A172 (cell line): ENCODE data around the gene MYH9. TPM values are rescaled to one million over a fixed set of nuclear protein-coding genes. Genes with fewer than 3 reads are reported as not detected.

Experiments
- DNase-seq: peaks from one replicate; pipeline ENCODE4 v3.0.0-alpha.2; 2015; ENCODE audit warnings: low spot score
- total RNA-seq: library from RNA; depleted of rRNA; stranded (reverse); fragments of >200 nt; shearing (Covaris generic); gene quantifications from 2 replicates; pipeline ENCODE4 v1.2.3, GENCODE V29; 2014

Gene MYH9
- total RNA-seq, 1 experiment from 2014 or later, result 180 TPM

DNA sequence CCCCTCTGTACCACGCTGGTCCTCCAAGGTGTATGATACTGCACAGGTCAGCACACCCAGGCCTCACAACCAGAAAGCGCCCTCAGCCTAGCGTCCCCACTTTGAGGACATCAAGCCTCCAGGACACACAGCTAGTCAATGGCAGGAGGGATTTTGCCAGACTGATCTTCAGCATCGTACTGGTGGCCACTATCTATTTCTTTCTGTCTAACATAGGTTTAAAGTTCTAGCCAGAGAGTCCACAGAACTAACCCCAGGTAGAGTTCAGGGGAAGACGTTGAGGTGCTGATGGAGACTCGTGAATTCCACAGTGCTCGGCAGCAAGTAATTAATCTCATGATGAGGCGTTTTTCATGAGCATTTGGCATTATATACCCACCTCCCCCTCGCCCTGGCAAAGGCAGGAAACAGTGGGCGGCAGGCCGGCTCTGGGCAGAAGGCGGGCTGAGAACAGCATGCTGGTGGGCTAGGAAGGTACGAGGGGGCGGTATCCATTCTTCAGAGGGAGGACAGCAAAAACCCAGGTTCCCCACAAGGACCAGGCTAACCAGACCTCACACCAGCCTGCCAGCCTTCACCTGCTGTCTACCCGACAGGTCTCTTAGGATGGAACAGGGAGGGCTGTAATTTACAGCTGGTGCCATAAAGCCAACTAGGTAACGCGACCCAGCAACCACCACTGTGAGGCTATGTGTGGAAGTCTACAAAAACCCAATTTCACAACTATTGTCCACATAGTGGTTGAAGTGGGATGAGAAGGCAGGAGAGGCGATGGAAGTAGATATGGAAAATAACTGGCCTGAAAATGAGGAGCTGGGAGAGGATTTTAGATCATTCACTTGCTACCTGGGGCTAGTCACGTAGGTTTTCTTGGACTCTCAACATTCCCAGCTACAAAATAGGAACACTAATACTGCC lies 18.5 kb downstream of the MYH9 start:
- no peak for DNase-seq

DNA sequence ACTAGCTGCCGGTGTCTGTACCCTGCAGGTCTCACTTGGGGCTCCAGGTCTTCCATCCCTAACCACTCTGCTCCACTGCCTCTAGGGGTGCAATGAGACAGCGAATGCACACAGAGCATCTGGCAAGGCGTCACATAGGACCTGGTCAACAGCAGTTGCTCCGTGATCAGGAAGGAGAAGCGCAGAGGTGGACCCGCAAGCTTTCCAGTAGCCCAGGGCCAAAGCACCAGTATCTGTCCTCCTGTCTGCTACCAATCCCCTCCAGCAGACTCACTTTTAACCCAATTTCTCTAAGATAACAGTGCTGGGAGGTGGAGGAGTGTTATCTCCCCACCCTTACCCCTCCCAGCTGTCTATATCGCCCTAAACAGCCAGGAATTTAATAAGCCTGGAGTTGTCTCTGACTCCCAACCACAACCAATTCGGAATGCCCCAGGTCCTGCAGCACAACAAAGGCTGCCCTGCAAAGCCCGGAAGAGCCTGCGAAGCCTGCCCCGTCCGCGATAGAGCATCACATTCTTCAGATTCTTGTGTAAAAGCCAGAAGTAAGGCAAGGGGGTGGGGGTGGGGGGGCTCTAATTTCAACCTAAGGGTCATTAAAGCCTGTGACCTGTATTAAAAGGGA lies 19.3 kb downstream of the MYH9 start:
- DNase-seq, result peak; percentile 85

DNA sequence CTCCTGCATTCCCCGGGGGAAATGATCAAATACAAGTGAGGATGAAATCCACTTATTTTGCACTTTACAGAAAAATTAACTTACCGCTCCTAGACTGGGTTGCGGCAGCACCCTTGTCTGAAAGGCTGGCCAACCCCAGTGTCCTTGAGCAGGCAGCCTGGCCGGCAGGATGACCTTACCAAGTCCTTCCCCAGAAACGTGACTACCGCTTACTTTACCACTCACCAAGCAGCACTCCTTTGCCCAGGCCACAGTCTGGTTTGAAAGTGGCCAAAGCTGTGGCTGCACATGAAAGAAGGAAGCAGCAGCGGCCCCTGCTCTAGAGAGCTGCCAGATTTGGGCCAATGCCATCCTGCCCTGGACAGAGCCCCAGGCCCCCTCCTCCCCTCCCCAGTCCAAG lies 20.3 kb downstream of the MYH9 start:
- no peak for DNase-seq

DNA sequence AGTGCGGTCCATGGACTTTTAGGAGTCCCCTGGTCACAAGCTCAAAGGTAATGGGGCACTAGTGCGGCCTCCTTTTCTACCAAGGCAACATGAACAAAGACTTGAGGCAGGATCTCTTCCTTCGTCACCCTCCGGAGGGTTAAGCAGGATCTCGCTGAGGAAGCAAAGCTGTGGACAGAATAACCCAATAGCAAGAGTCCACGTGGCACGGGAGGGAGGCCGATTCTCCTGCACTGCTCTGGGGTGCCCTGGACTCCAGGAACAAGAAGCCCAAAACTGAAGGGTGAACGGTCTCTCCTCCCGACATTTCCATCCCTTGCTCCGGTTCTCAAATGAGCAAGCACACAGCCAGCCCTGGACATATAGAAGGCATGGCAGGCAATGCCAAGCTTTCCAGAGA lies 20.7 kb downstream of the MYH9 start:
- no peak for DNase-seq

DNA sequence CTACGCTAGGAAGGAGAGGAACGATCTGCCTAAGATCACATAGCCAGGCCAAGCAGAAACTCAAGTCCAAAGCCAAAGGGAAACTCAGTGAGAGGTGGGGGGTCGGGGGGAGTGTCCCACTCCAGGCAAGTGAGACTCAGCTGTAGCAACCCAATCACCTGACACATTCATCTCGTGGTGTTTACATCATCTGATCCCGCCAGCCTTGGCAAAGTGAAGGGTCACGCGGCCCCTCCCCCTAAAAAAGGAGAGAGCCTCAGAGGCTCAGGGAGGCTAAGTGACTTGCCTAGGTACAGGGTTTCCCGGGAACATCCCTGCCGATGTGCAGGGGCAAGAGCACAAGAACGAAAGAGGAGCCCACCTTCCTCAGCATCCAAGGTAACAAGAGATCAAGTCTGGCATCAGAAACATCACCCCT lies 21.5 kb downstream of the MYH9 start:
- peak; percentile 58 for DNase-seq

DNA sequence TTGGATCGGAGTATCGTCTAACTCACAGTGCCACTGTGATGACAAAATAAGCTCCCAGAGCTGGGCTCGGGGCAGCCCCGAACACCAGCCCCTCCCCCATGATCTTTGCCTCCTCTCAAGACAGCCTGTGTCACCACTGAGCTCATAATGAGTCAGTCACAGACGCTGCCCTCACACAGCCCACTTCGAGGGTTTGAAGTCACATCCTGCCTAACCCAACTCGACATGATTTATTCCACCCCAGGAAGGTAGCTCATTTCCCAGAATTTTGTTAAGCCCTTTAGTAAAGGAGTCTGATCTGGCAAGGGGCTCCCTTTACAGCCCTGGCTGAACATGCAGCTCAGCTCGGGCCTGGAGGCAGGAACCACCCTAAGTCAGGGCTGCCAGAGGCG lies 22.8 kb downstream of the MYH9 start:
- peak; percentile 96 for DNase-seq

DNA sequence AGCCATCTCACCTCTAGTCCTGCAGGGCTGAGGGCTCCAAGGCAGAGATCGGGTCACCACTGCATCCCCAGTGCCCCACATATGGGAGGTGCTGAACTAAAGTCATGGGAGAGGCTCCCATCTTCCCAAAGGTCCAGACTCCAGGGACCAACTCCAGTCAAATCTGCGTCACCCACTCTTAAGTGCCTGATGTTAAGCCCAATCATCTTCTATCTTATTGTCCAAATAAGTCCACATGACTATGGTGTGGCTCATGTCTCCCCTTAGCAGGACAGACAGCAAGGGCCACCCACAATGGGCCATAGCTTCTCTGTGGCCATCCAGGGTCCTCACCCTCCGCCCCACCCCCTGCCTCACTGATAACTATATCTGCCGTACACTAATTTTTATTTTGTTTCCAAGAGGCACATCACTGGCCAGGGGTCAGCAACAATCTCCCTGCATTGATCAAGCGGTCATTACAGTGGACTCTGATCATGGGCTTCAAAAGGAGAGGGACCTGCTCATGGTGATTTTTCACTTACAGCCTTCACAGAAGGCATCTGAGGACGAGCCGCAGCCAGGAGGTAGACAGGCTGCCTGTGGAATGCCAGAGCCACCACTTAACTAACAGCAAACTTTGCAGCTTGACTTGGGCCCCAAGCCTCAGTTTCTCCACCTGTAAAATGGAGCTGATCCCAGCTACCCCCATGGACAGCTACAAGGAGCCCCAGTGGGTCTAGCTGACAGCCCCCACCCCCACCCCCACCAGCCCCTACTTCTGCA lies 23.3 kb downstream of the MYH9 start:
- no peak for DNase-seq

DNA sequence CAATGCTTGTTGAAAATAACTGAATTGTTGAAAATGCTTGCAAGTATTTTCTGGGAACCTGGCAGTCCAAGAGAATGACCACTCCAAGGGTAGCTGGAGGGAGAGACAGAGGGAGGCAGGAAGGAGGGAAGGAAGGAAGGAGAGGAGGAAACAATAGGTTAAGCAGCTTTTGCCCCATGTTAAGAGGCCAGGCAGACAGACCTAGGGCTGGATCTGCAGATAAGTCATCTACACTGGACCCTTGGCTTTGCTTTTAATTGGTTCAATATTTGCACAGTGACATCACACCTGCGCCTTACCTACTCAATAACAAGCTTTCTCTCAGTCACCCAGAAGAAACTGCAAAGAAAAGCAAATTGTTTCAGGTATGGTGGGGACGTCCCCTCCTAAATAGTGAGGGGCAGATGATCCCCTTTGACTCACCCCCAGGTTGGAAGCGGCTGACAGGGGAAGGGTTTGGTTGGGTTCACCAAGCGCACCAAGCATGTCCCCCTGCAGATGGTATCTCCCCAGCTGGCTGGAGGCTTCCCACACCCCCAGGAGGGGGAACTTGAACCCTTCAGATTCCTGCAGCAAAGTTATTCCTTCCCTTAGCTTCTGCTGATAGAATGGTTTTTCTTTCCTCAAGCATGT lies 24.3 kb downstream of the MYH9 start:
- no peak for DNase-seq

DNA sequence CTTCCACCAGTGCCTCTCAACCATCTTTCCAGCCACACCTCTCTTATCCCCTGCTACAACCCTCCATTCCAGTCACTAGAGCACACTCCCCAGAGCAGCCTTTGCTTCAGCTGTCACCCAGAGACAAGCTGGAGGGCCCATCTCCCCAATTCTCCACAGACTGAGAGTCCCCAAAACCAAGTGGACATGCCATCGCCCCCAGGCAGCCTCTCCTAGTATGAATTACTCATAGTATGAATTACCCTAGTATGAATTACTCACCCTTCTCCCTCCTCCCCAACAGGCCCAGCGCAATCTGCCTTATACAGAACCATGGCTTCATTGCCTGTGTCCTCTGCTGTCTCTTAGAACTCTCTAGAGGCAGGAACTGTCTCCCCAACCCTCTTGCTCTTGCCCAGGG lies 24.8 kb downstream of the MYH9 start:
- DNase-seq, result no peak

DNA sequence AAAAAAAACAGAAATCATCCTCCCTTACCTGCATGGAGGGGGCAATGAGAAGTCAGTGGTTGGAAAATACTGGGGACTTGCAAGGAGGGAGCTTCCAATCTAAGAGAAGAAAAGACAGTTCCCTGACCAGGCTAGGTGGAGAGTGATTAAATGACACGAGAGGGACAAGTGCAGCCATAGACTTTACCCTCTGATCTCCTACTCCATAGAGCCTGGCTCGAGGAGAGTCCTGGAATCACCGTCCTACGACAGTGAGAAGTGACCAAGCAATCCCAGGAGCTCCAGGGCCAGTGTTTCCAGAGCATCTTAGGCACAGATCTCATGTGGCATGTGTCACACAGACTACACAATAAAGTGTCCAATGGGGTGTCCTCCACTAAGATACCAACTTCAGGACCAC lies 25.7 kb downstream of the MYH9 start:
- DNase-seq, result no peak

DNA sequence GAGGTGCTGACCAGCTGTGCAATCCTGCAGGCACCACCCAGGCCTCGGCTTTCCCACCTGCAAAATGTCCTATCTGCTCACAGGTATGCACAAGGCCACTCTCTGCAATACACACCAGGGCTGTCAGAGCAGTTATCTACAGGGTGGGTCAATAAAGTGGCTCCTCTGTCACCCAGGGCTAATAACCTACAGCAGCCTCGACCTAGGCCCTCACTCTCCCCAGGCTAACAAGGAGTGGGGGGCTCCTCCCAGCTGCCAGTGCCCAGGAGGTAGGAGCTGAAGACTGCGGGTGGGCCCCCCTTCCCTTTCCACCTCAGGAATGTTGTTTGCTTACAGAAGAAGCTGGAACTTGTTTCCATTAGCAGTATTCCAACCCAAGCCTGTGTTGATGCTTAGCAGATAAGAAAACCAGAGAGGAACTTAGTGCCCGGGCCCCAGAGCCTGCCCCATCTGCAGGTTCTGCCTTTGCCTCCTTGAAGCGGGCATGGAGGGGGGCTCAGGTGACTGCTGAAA lies 26.8 kb downstream of the MYH9 start:
- DNase-seq, result no peak

DNA sequence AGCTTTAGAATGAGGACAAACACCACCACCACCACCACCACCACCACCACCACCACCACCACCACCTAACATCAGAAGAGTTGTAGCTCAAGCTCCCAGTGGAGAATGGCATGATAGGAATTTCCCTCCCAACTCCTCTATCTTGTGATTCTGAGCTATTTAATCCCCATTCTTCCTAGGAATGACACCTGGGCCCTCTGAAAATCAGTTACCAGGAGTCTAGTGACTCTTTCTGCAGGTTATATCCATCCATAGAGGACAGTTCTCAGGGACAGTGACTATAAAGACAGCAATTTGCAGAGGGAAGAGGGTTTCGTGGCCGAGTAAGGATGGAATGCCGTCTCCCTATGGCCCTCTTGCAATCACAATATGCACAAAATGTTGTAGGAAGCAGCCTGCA lies 27.8 kb downstream of the MYH9 start:
- peak; percentile 61 for DNase-seq

DNA sequence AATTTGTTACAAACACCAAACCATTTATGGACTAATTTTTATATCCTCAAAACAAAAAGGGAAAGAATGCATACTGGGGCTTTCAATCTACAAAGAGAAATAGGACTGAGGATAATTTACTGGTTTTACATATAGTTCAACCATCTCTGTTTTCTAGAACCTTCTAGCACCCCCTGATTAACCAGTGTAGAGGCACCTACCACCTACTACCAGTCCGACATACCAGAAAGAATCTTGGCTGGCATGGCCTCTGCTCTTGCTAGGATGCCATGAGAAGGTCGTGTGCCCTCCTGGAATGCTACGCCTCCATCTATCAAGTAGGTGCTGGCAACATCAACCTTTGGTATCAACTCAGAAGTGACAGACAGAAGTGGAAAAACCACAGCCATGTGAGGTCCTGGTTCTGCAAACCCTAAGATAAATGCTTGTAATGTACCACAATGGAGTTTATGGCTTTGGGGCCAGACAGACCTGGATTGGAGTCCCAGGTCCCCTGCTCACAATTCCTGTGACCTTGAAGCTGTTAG lies 28.2 kb downstream of the MYH9 start:
- DNase-seq, result no peak

DNA sequence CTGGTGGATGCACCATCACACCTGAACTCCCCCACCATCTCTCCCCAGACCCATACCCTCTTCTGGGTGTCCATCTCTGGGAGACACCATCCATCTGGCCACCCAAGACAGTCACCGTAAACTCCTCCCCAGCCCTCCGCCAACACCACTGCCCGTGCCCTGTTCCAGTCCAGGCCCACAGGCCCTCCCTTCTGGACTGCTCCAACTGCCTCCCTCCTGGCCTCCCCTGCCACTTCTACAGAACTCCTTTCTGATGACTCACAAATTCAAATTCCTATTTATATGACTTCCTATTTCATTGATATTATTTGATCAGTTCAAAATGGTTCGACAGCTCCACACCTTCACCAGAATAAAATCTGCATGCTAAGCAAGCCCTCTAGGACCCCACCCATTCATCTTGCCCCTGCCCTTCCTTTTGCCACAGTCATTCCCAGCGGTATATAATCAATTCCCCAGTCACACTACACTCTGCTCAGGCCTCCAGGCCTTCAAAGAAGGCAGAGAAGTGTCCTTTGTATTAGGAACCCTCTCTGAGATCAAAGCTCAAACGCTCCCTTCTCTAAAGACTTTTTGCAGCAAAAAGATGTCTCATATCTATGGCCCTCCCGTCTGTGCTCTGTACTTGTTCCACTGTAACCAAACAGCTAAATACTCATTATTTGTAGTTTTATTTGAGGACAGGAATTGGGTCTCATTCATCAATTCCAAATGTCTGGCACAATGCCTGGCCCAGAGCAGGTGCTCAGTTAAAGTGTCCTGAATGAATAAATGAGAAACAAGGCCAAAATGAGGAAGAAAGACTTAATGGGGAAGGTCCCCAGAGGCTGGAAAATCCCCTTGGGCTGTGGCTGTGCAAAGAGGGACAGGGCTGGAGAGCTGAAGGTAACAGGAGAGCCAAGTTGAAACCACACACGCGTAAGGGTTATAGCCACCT lies 29.0 kb downstream of the MYH9 start:
- DNase-seq, result no peak

DNA sequence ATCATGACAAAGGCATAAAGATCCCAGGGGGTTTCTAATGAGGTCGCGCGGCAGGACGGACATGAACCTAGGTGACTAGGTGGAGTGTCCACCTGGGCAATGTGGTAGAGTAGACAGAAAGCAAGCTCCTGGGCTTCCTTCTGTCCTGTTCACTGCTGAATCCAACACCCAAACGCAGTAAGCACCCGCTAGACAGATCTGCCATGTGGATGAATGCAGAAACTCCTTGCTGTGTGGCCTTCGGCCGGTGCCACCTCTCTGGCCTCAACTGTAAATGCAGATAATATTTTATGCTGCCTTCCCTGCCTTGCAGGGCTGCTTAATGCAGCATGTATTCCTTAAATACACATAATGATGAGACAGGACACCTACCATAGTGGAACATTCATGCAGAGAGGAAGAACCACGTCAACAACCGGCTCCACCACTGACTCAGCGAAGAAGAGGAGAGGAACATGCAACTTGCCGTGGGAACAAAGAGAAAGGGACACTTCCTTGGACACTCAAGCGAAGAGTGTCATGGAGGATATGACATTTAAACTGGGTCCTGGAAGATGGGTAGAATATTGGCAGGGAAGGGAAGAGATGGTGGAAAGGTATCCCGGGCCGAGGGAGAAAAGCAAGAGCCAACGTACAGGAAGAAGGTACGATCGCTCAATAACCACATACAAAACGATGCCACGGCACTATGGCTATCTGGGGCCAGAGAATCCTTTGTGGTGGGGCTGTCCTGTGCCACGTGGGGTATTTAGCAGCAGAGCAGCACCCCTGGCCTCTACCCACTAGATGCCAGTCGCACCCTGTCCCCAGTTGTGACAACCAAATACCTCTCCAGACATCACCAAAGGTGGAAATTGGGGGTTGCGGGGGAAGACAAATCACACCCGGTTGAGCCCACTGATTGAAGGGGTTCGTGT lies 30.8 kb downstream of the MYH9 start:
- no peak for DNase-seq

DNA sequence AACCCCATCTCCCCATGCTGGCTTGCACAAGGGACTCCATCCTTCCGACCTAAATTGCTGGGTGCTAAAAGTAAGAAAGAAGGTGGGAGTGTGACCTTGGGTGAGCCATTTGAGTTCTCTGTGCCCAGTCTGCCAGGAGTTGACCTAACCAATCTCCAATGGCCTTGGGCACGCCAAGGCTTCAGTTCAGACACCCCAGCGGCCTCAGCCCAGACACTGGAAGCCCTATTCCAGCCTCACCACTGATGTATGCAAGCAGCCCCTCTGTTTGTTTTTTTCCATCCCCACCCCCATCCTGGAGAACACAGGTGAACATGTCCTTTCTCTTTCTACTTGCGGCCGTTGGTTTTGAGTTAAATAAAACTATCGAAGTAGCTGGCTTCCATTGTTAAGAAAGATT lies 31.9 kb downstream of the MYH9 start:
- no peak for DNase-seq

DNA sequence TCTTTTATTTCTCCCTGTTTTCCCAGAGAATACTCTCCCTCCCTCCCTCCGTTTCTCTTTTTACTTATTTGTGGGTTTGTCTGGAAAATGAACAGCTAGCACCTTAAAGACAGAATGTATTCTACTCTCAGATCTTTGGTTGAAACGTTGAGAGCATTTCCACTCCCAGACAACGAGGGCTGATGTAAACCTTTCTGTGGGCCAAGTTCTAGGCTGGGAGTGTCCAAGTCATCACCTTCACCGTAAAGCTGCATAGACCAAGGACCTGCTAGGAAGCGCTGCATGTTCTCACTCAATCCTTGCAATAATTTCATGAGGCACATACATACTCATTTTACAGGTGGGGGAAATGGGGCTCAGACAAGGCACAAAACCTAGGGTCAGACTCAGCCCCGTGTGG lies 32.4 kb downstream of the MYH9 start:
- no peak for DNase-seq

DNA sequence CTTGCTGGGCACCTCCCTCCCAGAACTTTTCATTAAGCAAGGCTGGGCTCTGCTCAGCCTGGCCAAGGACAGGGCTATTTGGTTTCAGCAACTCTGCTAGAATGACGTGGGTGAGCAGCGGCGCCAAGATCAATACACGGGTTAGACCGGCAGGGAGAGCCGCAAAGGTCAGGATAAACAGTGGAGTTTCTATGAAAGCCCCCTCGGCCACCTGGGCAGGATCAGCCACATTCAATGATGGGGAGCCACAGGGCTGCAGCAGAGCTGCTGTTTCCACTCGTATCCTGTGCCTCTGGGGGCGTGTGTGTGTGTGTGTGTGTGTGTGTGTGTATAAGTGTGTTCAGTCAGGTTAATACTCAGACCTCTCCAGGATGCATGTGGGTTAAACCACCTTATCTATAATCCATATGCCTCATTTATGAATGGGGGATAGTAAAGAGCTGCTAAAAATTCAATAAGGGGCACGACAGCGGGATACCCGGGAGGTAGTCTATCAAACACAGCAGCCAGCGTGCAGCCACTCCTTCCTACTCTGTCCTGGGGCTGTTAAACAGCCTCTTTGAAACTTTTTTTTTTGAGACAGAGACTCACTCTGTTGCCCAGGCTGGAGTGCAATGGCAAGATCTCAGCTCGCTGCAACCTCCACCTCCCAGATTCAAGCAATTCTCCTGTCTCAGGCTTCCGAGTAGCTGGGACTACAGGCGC lies 34.8 kb downstream of the MYH9 start:
- DNase-seq, result no peak
